A549 (cell line): ENCODE measurements around the gene SH3BP5L. TPM values are rescaled to one million over a fixed set of nuclear protein-coding genes. Genes with fewer than 3 reads are reported as not detected.

ENCODE experiments used
- ATAC-seq, 2 experiments: fragments of 200-7000 bp in 1 of 2; fragments of >200 bp in 1 of 2; cut with Nextera tagmentation in 1 of 2; cut with Tn5 transposase in 1 of 2; 3 replicates each; pipeline versions ENCODE4 v1.8.0 to v1.9.1; 2018 to 2020; ENCODE audit warnings: mild to moderate bottlenecking in 1 of 2, moderate library complexity in 1 of 2
- CTCF ChIA-PET: fragments of 300-600 bp; sonication (Branson Sonifier 250); formaldehyde crosslinking; extraction: SDS; loops from one replicate; lab custom pipeline; 2021; ENCODE audit warnings: antibody characterized with exemption, inconsistent platforms; lab: Yijun Ruan, JAX
- POLR2A ChIA-PET: fragments of 350-600 bp; formaldehyde crosslinking; extraction: SDS; loops from one replicate; lab custom pipeline; 2021; ENCODE audit warnings: antibody characterized with exemption, inconsistent platforms; lab: Yijun Ruan, JAX
- DNase-seq, 2 experiments: peaks; one replicate each; pipeline versions ENCODE4 v3.0.0 to v3.0.0-alpha.2; 2011 to 2016; ENCODE audit warnings: low read depth in 1 of 2, low spot score in 1 of 2
- FAIRE-seq: peaks from 2 replicates; lab custom pipeline; 2011; peaks lifted over from hg19 to GRCh38; lab: Jason Lieb, UNC
- H3K27ac ChIP-seq, 2 experiments: fragments of >200 bp; sonication (Bioruptor Twin); formaldehyde crosslinking; 3 replicates each; pipeline ENCODE4 v1.5.1; 2016 to 2017
- H3K4me1 ChIP-seq: fragments of >200 bp; sonication (Bioruptor Twin); formaldehyde crosslinking; 3 replicates; pipeline ENCODE4 v1.6.1; 2016
- H3K4me2 ChIP-seq: fragments of >200 bp; sonication (Bioruptor Twin); formaldehyde crosslinking; 3 replicates; pipeline ENCODE4 v1.6.1; 2016
- H3K4me3 ChIP-seq: fragments of >200 bp; sonication (Bioruptor Twin); formaldehyde crosslinking; 3 replicates; pipeline ENCODE4 v1.5.1; 2016
- H3K9me3 ChIP-seq: fragments of >200 bp; sonication (Bioruptor Twin); formaldehyde crosslinking; 3 replicates; pipeline ENCODE4 v1.6.1; 2016
- ATOH8 ChIP-seq: fragments of 250-450 bp; sonication (Bioruptor Pico); IDR thresholded peaks from 2 replicates; pipeline ENCODE4 v1.5.0; 2020; ENCODE audit warnings: low read depth, mild to moderate bottlenecking, moderate library complexity
- BCL3 ChIP-seq: fragments of >200 bp; sonication (Bioruptor Twin); formaldehyde crosslinking; IDR thresholded peaks from 3 replicates; pipeline ENCODE4 v1.6.1; 2016
- CBX8 ChIP-seq: fragments of 200-600 bp; sonication (generic); IDR thresholded peaks from 2 replicates; pipeline ENCODE4 v1.6.1; 2016
- CEBPB ChIP-seq, 2 experiments: fragments of >200 bp in 1 of 2; sonication (Bioruptor Twin) in 1 of 2; formaldehyde crosslinking in 1 of 2; IDR thresholded peaks; 2 replicates each; pipeline ENCODE4 v1.6.1; 2012 to 2016
- E2F6 ChIP-seq: IDR thresholded peaks from 2 replicates; pipeline ENCODE4 v1.6.1; 2012; ENCODE audit warnings: low read depth, borderline replicate concordance
- ELK1 ChIP-seq: fragments of 150-350 bp; IDR thresholded peaks from 2 replicates; pipeline ENCODE4 v1.6.1; 2014; ENCODE audit warnings: low read depth, mild to moderate bottlenecking, low read length
- ESRRA ChIP-seq: fragments of 150-350 bp; IDR thresholded peaks from 2 replicates; pipeline ENCODE4 v1.6.1; 2014; ENCODE audit warnings: mild to moderate bottlenecking, low read length, borderline replicate concordance
- FOSB ChIP-seq: fragments of 250-450 bp; sonication (Bioruptor Pico); IDR thresholded peaks from 2 replicates; pipeline ENCODE4 v1.5.0; 2020; ENCODE audit warnings: mild to moderate bottlenecking, moderate library complexity
- FOSL2 ChIP-seq, 2 experiments: fragments of 450-650 bp in 1 of 2; fragments of >200 bp in 1 of 2; sonication (Bioruptor Twin) in 1 of 2; formaldehyde crosslinking; IDR thresholded peaks; 2 replicates each; pipeline versions ENCODE4 v1.5.0 to v1.6.1; 2016 to 2020; ENCODE audit warnings: mild to moderate bottlenecking in 1 of 2, moderate library complexity in 1 of 2
- HEYL ChIP-seq: fragments of 250-450 bp; sonication (Bioruptor Pico); IDR thresholded peaks from 2 replicates; pipeline ENCODE4 v1.8.0; 2021; ENCODE audit warnings: mild to moderate bottlenecking, moderate library complexity
- HMGXB4 ChIP-seq: fragments of 250-450 bp; sonication (Bioruptor Pico); IDR thresholded peaks from 2 replicates; pipeline ENCODE4 v1.5.0; 2021; ENCODE audit warnings: mild to moderate bottlenecking, moderate library complexity, borderline replicate concordance
- HOXA7 ChIP-seq: fragments of 250-450 bp; sonication (Bioruptor Pico); IDR thresholded peaks from 2 replicates; pipeline ENCODE4 v1.5.0; 2020; ENCODE audit warnings: mild to moderate bottlenecking, moderate library complexity
- HOXB5 ChIP-seq: fragments of 250-450 bp; sonication (Bioruptor Pico); IDR thresholded peaks from 2 replicates; pipeline ENCODE4 v1.5.0; 2020; ENCODE audit warnings: mild to moderate bottlenecking, moderate library complexity
- JUN ChIP-seq, 2 experiments: fragments of >200 bp; sonication (Bioruptor Twin); formaldehyde crosslinking; IDR thresholded peaks; 2 replicates in 1 of 2; 3 replicates in 1 of 2; pipeline ENCODE4 v1.6.1; 2016 to 2017
- JUNB ChIP-seq: fragments of >200 bp; sonication (Bioruptor Twin); formaldehyde crosslinking; IDR thresholded peaks from 2 replicates; pipeline ENCODE4 v1.6.1; 2016
- KDM1A ChIP-seq: fragments of 200-600 bp; sonication (generic); IDR thresholded peaks from 2 replicates; pipeline ENCODE4 v1.6.1; 2016; ENCODE audit warnings: low read depth, mild to moderate bottlenecking
- KDM5A ChIP-seq: fragments of 200-600 bp; sonication (generic); IDR thresholded peaks from 2 replicates; pipeline ENCODE4 v1.6.1; 2016; ENCODE audit warnings: antibody characterized with exemption, mild to moderate bottlenecking
- MAFK ChIP-seq: fragments of 450-650 bp; IDR thresholded peaks from 2 replicates; pipeline ENCODE4 v1.6.1; 2014; ENCODE audit not compliant: partially characterized antibody
- MAX ChIP-seq: IDR thresholded peaks from 2 replicates; pipeline ENCODE4 v1.6.1; 2012
- MAZ ChIP-seq: fragments of 150-350 bp; IDR thresholded peaks from 2 replicates; pipeline ENCODE4 v1.6.1; 2014; ENCODE audit warnings: antibody characterized with exemption, low read depth, low read length, borderline replicate concordance
- NFE2L2 ChIP-seq: fragments of 150-350 bp; conservative IDR thresholded peaks from 2 replicates; pipeline ENCODE4 v1.6.1; 2014; ENCODE audit warnings: low read length
- NPAS2 ChIP-seq: fragments of 250-450 bp; sonication (Bioruptor Pico); IDR thresholded peaks from 2 replicates; pipeline ENCODE4 v1.8.0; 2022; ENCODE audit warnings: mild to moderate bottlenecking, moderate library complexity, borderline replicate concordance
- PBX3 ChIP-seq: IDR thresholded peaks from 2 replicates; pipeline ENCODE4 v1.6.1; 2012
- POLR2A ChIP-seq: IDR thresholded peaks from 2 replicates; pipeline ENCODE4 v1.6.1; 2012; ENCODE audit warnings: mild to moderate bottlenecking, low read length
- RAD21 ChIP-seq, 2 experiments: fragments of >200 bp in 1 of 2; sonication (Bioruptor Twin) in 1 of 2; formaldehyde crosslinking in 1 of 2; IDR thresholded peaks in 1 of 2; conservative IDR thresholded peaks in 1 of 2; 2 replicates in 1 of 2; 3 replicates in 1 of 2; pipeline ENCODE4 v1.6.1; 2012 to 2018; ENCODE audit warnings: inconsistent platforms in 1 of 2
- RCOR1 ChIP-seq: fragments of 150-350 bp; IDR thresholded peaks from 2 replicates; pipeline ENCODE4 v1.6.1; 2014; ENCODE audit warnings: antibody characterized with exemption, low read length, low read depth
- RFX5 ChIP-seq: fragments of 450-650 bp; IDR thresholded peaks from 2 replicates; pipeline ENCODE4 v1.7.1; 2014; ENCODE audit warnings: antibody characterized with exemption, mild to moderate bottlenecking, moderate library complexity
- RNF2 ChIP-seq: fragments of 200-600 bp; sonication (generic); IDR thresholded peaks from 2 replicates; pipeline ENCODE4 v1.6.1; 2016; ENCODE audit warnings: low read depth, mild to moderate bottlenecking, antibody characterized with exemption, moderate library complexity, borderline replicate concordance
- SMC3 ChIP-seq: fragments of >200 bp; sonication (Bioruptor Twin); formaldehyde crosslinking; IDR thresholded peaks from 3 replicates; pipeline ENCODE4 v1.6.1; 2018; ENCODE audit warnings: inconsistent platforms
- TFCP2L1 ChIP-seq: fragments of 250-450 bp; sonication (Bioruptor Pico); IDR thresholded peaks from 2 replicates; pipeline ENCODE4 v1.5.0; 2021; ENCODE audit warnings: mild to moderate bottlenecking
- WGBS: methylation state at CpG from one replicate; pipeline ENCODE4 v1.1.6; 2017; ENCODE audit errors: missing lambda C conversion rate; 5-methylcytosine and 5-hydroxymethylcytosine counted together
- polyA plus RNA-seq, 4 experiments: library from polyadenylated mRNA; depleted of rRNA in 3 of 4; stranded (reverse); fragments of >200 nt; fragmentation: RNase III in 1 of 4; extraction: RNeasy Plus Mini Kit Qiagen cat#74134 plus additional on column Dnase treatment in 1 of 4; gene quantifications; 2 replicates in 3 of 4; 3 replicates in 1 of 4; pipeline ENCODE4 v1.2.3, GENCODE V29; 2011 to 2017

Gene SH3BP5L
- polyA plus RNA-seq, 2 of the 4 experiments (the other 2 are of a cell fraction), result 10.9 to 15.8 TPM

GRCh38 chr1:248810000-248810726 is 15.6 kb downstream of the SH3BP5L start:
- DNase-seq, result no peak
- H3K27ac ChIP-seq, result no peak overlapping the region
- no peak for ATAC-seq
- FAIRE-seq, result no peak
- no peak for TF ChIP-seq NPAS2 (CRISPR knock-in tag)
- no peak for TF ChIP-seq E2F6
- TF ChIP-seq RFX5, result no peak
- TF ChIP-seq SMC3, result no peak
- no peak for TF ChIP-seq HEYL (CRISPR knock-in tag)
- TF ChIP-seq ESRRA, result no peak
- no peak for TF ChIP-seq KDM5A
- no peak for TF ChIP-seq FOSB (CRISPR knock-in tag)
- TF ChIP-seq NFE2L2, result no peak
- no peak for TF ChIP-seq BCL3
- TF ChIP-seq RAD21 (conservative IDR thresholded peaks at IDR 0.05 in 1 of 2, IDR thresholded peaks at IDR 0.05 in 1 of 2), result no peak
- TF ChIP-seq KDM1A, result no peak
- no peak for TF ChIP-seq HOXB5 (CRISPR knock-in tag)
- TF ChIP-seq RCOR1, result no peak
- no peak for TF ChIP-seq PBX3
- no peak for TF ChIP-seq JUN (IDR thresholded peaks at IDR 0.05)
- TF ChIP-seq TFCP2L1, result no peak
- no peak for TF ChIP-seq RNF2
- TF ChIP-seq MAX, result no peak
- TF ChIP-seq JUNB, result no peak
- H3K4me3 ChIP-seq, result no peak overlapping the region
- ChIA-PET CTCF (interaction anchor here (1.0 kb wide), 1 partner anchor 29 kb away, joined by 3 read pairs; no protein-coding TSS in a partner anchor), POLR2A (no interaction called here)
- no peaks in the 10 kb centered on the region for H3K9me3 ChIP-seq
- 96% methylated on average over 10 of the region's 10 CpGs for WGBS
- peaks cover 10% of the 10 kb centered on the region; the same call in 2 of the 3 replicates for H3K4me1 ChIP-seq
- H3K4me2 ChIP-seq, result no peak overlapping the region

GRCh38 chr1:248808876-248809275 is 16.8 kb downstream of the SH3BP5L start:
- H3K27ac ChIP-seq, result no peak overlapping the region
- no peaks in the 10 kb centered on the region for H3K9me3 ChIP-seq
- ChIA-PET CTCF (no interaction called here), POLR2A (interaction anchor here (1.0 kb wide), 1 partner anchor 17 kb away, joined by 3 read pairs; the partner anchor contains the start of gene SH3BP5L)
- H3K4me3 ChIP-seq, result no peak overlapping the region
- no peak overlapping the region for H3K4me2 ChIP-seq
- 88% methylated on average over 9 of the region's 9 CpGs for WGBS
- no peak for ATAC-seq
- no peak for FAIRE-seq
- peaks cover 10% of the 10 kb centered on the region; the same call in 2 of the 3 replicates for H3K4me1 ChIP-seq
- DNase-seq, result no peak
- TF ChIP-seq ESRRA, result no peak
- TF ChIP-seq RCOR1, result no peak
- no peak for TF ChIP-seq MAFK
- TF ChIP-seq HOXA7 (CRISPR knock-in tag), result no peak
- no peak for TF ChIP-seq CBX8
- TF ChIP-seq ELK1, result no peak
- no peak for TF ChIP-seq RNF2
- no peak for TF ChIP-seq ATOH8
- TF ChIP-seq POLR2A, result no peak
- TF ChIP-seq MAZ, result no peak
- TF ChIP-seq CEBPB (IDR thresholded peaks at IDR 0.05), result no peak
- TF ChIP-seq E2F6, result no peak
- TF ChIP-seq FOSL2 (IDR thresholded peaks at IDR 0.05), result no peak
- TF ChIP-seq FOSL2 (CRISPR knock-in tag; IDR thresholded peaks at IDR 0.05), result no peak
- no peak for TF ChIP-seq HEYL (CRISPR knock-in tag)
- TF ChIP-seq HMGXB4 (CRISPR knock-in tag), result no peak
